C4-2B (cell line): ENCODE results near the gene DNAJA3.
A peak's percentile ranks its signal among the peaks of the same experiment; 100 is the strongest.

Source experiments
- H3K27ac ChIP-seq: fragments of 450-650 bp; 2 replicates; pipeline ENCODE4 v1.5.1; 2017
- CTCF ChIP-seq: fragments of 450-650 bp; conservative IDR thresholded peaks from 2 replicates; pipeline ENCODE4 v1.5.1; 2017; ENCODE audit warnings: mild to moderate bottlenecking
- ZFX ChIP-seq: fragments of 450-650 bp; IDR thresholded peaks from 2 replicates; pipeline ENCODE4 v1.6.1; 2017

Gene DNAJA3

GRCh38 chr16:4475880-4476788 is 50.5 kb downstream of the DNAJA3 start, which contains the start of gene HMOX2:
HMOX2 (plus strand) TSS chr16:4476398; CDS start chr16:4505525, 29,127 bp downstream.
- peak; percentile 55 for TF ChIP-seq CTCF
- TF ChIP-seq ZFX = peak; percentile 72
- peak within 1 kb of the TSS; percentile 97 for H3K27ac ChIP-seq

- no peak overlapping the region for H3K27ac ChIP-seq
- TF ChIP-seq CTCF = no peak; the same call in 1 of the 2 replicates
- TF ChIP-seq ZFX = no peak
Measured at GRCh38 chr16:4477966-4478365, 52.3 kb downstream of the DNAJA3 start.

GRCh38 chr16:4481526-4481925 is 55.9 kb downstream of the DNAJA3 start:
- TF ChIP-seq ZFX (no peak), CTCF (no peak)

GRCh38 chr16:4481963-4482362 is 56.3 kb downstream of the DNAJA3 start:
- TF ChIP-seq CTCF (no peak), ZFX (no peak)
- no peak overlapping the region for H3K27ac ChIP-seq

More at GRCh38 chr16:4481526-4481925, 55.9 kb downstream of the DNAJA3 start:
- no peak overlapping the region for H3K27ac ChIP-seq

GRCh38 chr16:4486126-4486893 is 60.6 kb downstream of the DNAJA3 start:
- H3K27ac ChIP-seq = peak overlapping the region; percentile 57
- TF ChIP-seq CTCF (no peak), ZFX (peak; percentile 25; the same call in 1 of the 2 replicates)

- H3K27ac ChIP-seq = peak overlapping the region; percentile 57
- TF ChIP-seq CTCF (no peak), ZFX (no peak)
Measured at GRCh38 chr16:4487955-4488498, 62.4 kb downstream of the DNAJA3 start.

- TF ChIP-seq ZFX (no peak), CTCF (no peak)
- peak overlapping the region; percentile 16; the same call in 1 of the 2 replicates for H3K27ac ChIP-seq
Measured at GRCh38 chr16:4488499-4488967, 62.9 kb downstream of the DNAJA3 start.
